HG03520 (cell line): Measurements from ENCODE around the gene LIX1L.

Source experiments
- ATAC-seq: cut with Tn5 transposase; IDR thresholded peaks from one replicate; pipeline ENCODE4 v1.9.1; 2021; ENCODE audit warnings: mild to moderate bottlenecking, moderate library complexity; ENCODE audit not compliant: unreplicated experiment

The LIX1L gene

DNA sequence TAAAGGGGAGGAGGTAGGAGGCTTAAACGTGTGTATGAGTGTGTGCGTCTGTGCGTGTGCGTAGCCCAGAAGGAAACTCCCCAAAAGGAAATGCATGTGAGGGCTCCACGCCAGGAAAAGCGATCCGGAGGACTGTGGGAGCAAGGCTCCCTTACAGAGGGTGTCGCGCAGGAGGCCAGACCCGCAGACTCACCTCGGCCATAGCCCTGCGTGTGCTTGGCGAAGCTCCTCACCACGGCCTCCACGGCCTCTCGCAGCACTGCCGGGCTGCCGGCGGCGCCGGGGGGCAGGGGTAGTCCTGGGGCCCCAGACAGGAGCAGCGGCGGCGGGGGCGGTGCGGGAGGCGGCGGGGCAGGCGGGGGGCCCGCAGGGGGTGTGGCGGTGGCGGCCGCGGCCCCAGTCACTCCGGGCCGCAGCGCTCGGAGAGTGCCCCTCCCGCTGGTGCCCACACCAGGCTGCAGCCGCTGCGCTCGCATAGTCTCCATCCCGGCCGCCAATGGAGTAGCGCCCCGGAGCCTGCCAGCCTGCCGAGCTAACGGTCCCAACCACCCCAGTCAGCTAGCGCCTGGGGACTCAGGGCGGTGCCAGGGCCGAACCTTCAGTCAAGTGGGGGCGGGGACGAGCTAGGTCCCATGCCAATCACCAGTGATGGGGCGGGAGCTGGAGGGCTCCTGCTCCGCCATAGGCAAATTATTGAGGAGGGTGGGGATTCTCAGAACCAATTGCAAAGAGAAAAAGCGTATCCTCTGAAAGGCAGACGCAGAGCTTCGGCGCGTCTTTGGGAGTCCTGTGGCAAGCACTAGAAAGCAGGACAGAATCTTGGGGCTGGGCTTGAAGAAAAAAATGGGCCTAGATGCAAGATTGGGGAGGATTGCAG lies at the start of gene LIX1L:
LIX1L (minus strand) TSS at position 575 of the 877 bp plus-strand sequence; CDS start at position 485, 90 bp downstream.
- peak; percentile 78 for ATAC-seq

DNA sequence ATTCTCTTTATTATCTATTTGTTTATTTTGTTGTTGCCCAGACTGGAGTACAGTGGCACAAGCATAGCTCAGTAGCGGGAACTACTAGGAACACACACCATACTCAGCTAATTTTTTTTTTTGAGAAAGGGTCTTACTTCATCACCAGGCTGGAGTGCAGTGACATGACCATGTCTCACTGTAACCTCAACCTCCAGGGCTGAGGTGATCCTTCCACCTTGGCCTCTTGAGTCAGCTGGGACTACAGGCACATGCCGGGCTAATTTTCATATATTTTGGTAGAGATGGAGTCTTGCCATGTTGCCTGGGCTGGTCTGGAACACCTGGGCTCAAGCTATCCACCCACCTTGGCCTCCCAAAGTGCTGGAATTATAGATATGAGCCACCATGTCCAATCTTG lies 43.9 kb upstream of the LIX1L start:
- ATAC-seq, result no peak

GRCh38 chr1:145999321-146000024 lies 41.7 kb upstream of the LIX1L start:
- no peak for ATAC-seq

GRCh38 chr1:145997718-145998023 lies 39.9 kb upstream of the LIX1L start:
- ATAC-seq, result no peak

DNA sequence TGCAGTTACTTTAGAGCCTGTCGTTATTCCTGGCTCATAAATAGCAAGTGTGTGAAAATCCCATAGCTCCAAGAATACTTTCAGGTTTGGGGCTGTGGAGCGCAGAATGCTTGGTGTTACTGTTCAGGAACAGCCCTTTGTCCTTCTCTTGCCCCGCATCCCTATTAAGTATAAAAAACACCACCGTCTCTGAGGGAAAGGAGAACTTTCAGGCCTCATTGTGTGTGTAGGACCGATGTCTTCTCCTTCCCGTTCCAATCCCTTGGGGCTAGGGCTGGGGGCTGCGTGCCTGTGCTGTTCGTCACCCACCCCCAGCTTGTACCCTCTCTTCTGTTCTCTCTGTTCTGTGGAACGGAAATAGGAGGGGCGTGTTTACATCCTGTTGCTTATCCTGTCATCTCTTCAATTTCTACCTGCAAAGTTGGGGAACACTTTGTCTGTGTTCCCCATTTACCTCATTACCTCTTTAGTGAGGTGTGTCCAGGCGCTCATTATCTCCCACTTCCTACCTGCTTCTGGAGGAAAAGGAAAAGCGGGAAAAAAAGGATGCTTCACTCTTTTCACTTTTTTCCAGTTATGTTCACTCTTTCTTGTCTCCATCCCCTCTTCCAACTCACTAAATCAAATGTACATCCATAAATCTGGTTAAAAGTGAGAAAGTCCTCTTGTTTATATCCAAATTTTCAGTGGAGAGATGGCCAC lies 39.4 kb upstream of the LIX1L start:
- no peak for ATAC-seq

- peak; percentile 91 for ATAC-seq
These were observed 38.7 kb upstream of the LIX1L start, which contains the start of gene TXNIP for GRCh38 chr1:145996433-145997015. Gene TXNIP (minus strand): TSS chr1:145996579. CDS start chr1:145996266, 313 bp downstream.

GRCh38 chr1:145995964-145996432 lies 38.2 kb upstream of the LIX1L start:
- ATAC-seq, result no peak

GRCh38 chr1:145995148-145995881 lies 37.5 kb upstream of the LIX1L start:
- ATAC-seq, result no peak

GRCh38 chr1:145994391-145995120 lies 36.7 kb upstream of the LIX1L start:
- no peak for ATAC-seq

DNA sequence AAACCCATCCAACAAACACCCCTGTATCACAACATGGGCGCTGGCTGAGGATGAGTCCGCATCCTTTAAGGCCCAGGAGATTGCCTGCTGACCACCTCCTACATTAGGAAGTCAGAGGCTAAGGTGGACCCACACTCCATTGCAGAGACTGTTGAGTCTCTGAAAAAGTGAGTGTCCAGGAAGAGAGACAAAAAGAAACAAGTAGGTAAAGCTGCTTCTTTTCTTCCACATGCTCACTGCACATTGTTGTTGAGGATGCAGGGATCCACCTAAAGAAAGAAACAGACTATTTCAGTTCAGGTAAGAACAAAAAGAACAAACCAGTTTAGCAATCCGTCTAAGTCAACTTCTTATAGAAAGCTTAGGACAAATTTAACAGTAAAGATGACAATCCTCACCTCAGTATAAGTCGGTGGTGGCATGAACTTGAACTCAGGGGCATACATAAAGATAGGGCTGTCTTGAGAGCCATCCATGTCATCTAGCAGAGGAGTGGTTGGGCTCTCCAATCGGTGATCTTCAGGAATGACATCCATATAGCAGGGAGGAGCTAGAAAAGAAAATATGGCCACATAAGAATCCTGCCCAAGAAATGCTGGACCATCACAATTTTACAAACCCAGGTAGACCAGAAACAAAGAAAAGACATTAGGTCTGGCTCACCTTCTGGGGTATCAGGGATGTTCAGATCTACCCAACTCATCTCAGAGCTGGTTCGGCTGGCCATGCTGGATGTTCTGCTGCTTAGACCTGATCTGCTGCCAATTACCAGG lies 36.0 kb upstream of the LIX1L start:
- ATAC-seq, result no peak

GRCh38 chr1:145992958-145993617 lies 35.3 kb upstream of the LIX1L start:
- ATAC-seq, result no peak

- ATAC-seq, result no peak
These were observed 34.7 kb upstream of the LIX1L start for GRCh38 chr1:145992502-145992936.

DNA sequence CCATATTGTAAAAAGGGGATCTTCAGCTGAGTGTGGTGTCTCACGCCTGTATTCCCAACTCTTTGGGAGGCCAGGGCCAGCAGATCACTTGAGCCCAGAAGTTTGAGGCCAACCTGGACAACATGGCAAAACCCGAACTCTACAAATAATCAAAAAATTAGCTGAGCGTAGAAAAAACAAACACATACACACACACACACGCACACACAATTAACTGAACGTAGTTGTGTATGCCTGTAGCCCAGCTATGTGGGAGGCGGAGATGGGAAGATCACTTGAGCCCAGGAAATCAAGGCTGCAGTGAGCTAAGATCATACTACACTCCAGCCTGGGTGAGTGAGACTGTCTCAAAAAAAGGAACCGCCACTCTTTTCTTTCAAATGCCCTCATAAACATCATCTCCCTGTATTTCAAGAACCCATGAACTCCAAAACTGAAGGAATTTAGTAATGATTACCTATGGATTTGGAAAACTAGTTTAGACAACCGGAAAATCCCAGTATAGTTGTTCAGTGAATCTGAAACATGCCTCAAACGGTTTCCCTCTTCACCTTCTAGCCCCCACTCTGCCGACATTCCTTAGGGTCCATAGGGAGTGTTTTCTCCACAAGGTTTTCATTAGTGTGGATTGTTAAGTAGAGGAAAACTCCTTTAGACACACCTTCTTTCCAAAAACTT lies 34.1 kb upstream of the LIX1L start:
- no peak for ATAC-seq

- no peak for ATAC-seq
These were observed 32.5 kb upstream of the LIX1L start for GRCh38 chr1:145990249-145990855.

DNA sequence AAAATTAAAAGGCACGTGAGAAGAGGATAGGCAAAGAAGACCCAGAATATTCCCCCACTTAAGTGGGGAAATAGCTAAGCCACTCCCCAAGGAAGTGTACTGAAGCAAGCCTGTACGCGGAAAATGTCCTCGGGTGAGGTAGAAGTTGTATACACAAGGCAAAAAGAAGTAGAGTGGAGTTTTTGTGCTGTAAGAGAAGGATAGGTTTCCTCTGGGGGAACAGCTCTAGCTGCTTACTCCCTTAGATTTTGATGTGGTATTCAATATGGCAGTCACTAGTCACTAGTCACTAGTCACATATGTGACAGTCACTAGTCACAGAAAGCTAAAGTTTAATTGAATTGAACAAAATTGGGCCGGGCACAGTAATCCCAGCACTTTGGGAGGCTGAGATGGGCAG lies 31.0 kb upstream of the LIX1L start:
- ATAC-seq, result no peak

DNA sequence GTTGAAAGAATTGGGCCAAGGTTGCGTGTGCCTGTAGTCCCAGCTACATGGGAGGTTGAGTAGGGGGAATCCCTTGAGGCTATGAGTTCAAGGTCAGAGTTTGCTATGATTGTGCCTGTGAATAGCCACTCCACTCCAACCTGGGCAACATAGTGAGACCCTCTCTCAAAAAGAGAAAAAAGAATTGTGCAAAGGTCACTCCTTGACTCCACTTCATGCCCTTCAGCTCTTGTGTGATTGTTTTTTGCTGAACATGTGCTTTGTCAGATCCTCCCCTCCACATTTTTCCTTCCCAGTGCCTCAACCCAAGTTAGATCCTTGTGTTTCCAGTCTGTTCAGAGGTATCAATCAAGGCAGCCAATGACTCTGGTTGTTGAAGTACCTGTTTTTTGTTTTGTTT lies 30.1 kb upstream of the LIX1L start:
- no peak for ATAC-seq

DNA sequence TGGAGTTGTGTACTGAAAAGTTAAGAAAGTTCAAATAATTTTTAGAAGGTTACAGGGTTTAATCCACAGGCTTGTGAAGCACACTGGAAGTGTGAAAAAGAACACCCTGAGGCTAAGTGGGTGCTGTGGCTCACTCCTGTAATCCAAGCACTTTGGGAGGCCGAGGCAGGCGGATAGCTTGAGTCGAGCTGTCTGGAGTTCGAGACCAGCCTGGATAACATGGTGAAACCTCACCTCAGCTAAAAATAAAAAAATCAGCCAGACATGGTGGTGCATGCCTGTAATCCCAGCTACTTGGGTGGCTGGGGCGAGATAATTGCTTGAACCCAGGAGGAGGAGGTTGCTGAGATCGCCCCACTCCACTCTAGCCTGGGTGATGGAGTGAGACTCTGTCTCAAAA lies 28.7 kb upstream of the LIX1L start:
- no peak for ATAC-seq
